Measurements from ENCODE around the gene AQR. TPM values are rescaled to one million over a fixed set of nuclear protein-coding genes. Genes with fewer than 3 reads are reported as not detected.
A peak's percentile ranks its signal among the peaks of the same experiment; 100 is the strongest.
"Not testable (repeated sequence)": the region's sequence is repeated elsewhere in the genome, so short reads cannot be mapped to it uniquely, and the experiment has no call there.

The AQR gene
- total RNA-seq, 8 experiments from 2014 or later, result 14.9 to 46.9 (median 19.5) TPM

GRCh38 chr15:34987609-34988026 is 18.1 kb upstream of the AQR start:
- ATAC-seq (replicated peaks in 6 of 8), result peak in 7 of 8 experiments; percentile 1 to 5 (median 2)
- 0 to 4% (median 0%) methylated on average over 1 to 12 of the region's 16 CpGs for WGBS, 10 experiments
- peak overlapping the region; percentile 76 to 97 (median 82) for H3K4me3 ChIP-seq
- H3K4me1 ChIP-seq (replicated peaks in 1 of 2), result peaks cover 13 to 21% of the 10 kb centered on the region in 2 donors
- H3K27ac ChIP-seq, result peak overlapping the region; percentile 95
- in situ Hi-C loops (cut with MboI; ENCODE audit: low pct_unique_long_range_greater_than_20kb in 2 of 9, low sequenced_read_pairs in 9 of 9, unreplicated experiment in 9 of 9), result no loop called here

- Histone ChIP-seq H3K4me1 (replicated peaks in 1 of 2) (peaks cover 13 to 21% of the 10 kb centered on the region in 2 donors), H3K4me3 (peak overlapping the region; percentile 76 to 97 (median 82)), H3K27ac (peak overlapping the region; percentile 95)
- whole genome bisulfite sequencing, 10 experiments, result 7 to 60% (median 12%) methylated on average over 1 to 9 of the region's 9 CpGs; no CpG with 5 or more reads in 2 of the 10 experiments
- in situ Hi-C loops (cut with MboI; ENCODE audit: low pct_unique_long_range_greater_than_20kb in 2 of 9, low sequenced_read_pairs in 9 of 9, unreplicated experiment in 9 of 9), result no loop called here
- peak in 1 of 8 experiments; percentile 1 for ATAC-seq (replicated peaks in 6 of 8)
These were observed 17.4 kb upstream of the AQR start for GRCh38 chr15:34986771-34987480.

DNA sequence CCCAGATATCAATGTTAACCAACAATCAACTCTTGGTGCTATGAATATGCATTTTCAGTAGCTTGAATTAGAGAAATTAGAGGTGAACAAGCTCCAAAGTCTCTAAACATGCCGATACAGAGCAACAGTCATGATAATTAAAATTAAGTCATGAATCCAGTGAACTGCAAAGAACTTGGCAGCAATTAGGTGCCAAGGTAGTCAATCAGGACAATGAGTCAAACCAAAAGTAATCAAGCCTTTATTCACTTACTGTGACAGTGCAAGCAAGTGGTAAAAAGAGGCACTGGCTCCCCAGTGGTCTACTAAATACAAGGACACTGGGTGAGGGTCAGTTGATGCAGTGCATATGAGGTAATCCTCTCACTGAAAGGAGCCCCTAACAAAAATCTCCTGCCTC is 16.8 kb upstream of the AQR start:
- WGBS, 10 experiments, result 30 to 100% (median 71%) methylated on average over 1 of the region's 1 CpG; no CpG with 5 or more reads in 4 of the 10 experiments
- H3K27ac ChIP-seq, result no peak overlapping the region
- in situ Hi-C loops (cut with MboI; ENCODE audit: low pct_unique_long_range_greater_than_20kb in 2 of 9, low sequenced_read_pairs in 9 of 9, unreplicated experiment in 9 of 9), result no loop called here
- peak overlapping the region; percentile 76 to 97 (median 82) for H3K4me3 ChIP-seq
- ATAC-seq (replicated peaks in 6 of 8), result no peak
- H3K4me1 ChIP-seq (replicated peaks in 1 of 2), result peaks cover 13 to 21% of the 10 kb centered on the region in 2 donors

- ATAC-seq (replicated peaks in 6 of 8), result peak in 2 of 8 experiments; percentile 29 to 30
- H3K4me1 ChIP-seq (replicated peaks in 1 of 2), result peaks cover 13 to 21% of the 10 kb centered on the region in 2 donors
- in situ Hi-C loops (cut with MboI; ENCODE audit: low pct_unique_long_range_greater_than_20kb in 2 of 9, low sequenced_read_pairs in 9 of 9, unreplicated experiment in 9 of 9), result no loop called here
- no peak overlapping the region for H3K27ac ChIP-seq
- H3K4me3 ChIP-seq, result no peak overlapping the region
- 0 to 100% (median 72%) methylated on average over 1 to 8 of the region's 9 CpGs; no CpG with 5 or more reads in 1 of the 10 experiments for WGBS, 10 experiments
These were observed 15.5 kb upstream of the AQR start for GRCh38 chr15:34984889-34985630.

- Histone ChIP-seq H3K4me1 (replicated peaks in 1 of 2) (no peaks in the 10 kb centered on the region), H3K27ac (no peak overlapping the region), H3K4me3 (no peak overlapping the region)
- no peak for ATAC-seq (replicated peaks in 6 of 8)
- in situ Hi-C loops (cut with MboI; ENCODE audit: low pct_unique_long_range_greater_than_20kb in 2 of 9, low sequenced_read_pairs in 9 of 9, unreplicated experiment in 9 of 9), result no loop called here
- 7 to 94% (median 63%) methylated on average over 2 of the region's 2 CpGs; no CpG with 5 or more reads in 4 of the 10 experiments for WGBS, 10 experiments
These were observed 7.2 kb upstream of the AQR start for GRCh38 chr15:34976743-34977142.

DNA sequence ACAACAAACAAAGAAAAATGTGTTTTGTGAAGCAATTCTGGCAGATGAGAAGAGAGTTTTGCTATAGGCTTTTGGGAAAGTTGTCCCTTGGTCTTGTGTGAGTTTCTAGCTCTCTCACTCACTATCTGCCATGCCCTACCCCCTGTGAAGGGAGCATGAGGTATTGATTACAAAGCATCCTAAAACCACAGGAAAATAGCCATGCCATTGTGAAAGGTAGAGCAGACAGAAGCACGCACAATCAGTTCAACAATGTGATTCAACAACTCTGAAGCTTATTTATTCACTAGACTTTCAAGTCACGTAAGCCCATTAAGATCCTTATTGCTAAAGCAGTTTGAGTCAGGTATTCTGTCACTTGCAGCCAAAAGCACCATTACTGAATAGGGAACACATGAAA is 6.5 kb upstream of the AQR start:
- no peak for ATAC-seq (replicated peaks in 6 of 8)
- H3K4me3 ChIP-seq, result no peak overlapping the region
- no peak overlapping the region for H3K27ac ChIP-seq
- in situ Hi-C loops (cut with MboI; ENCODE audit: low pct_unique_long_range_greater_than_20kb in 2 of 9, low sequenced_read_pairs in 9 of 9, unreplicated experiment in 9 of 9), result no loop called here
- 80 to 100% (median 98%) methylated on average over 1 to 2 of the region's 2 CpGs; no CpG with 5 or more reads in 2 of the 10 experiments for WGBS, 10 experiments
- H3K4me1 ChIP-seq (replicated peaks in 1 of 2), result no peaks in the 10 kb centered on the region

DNA sequence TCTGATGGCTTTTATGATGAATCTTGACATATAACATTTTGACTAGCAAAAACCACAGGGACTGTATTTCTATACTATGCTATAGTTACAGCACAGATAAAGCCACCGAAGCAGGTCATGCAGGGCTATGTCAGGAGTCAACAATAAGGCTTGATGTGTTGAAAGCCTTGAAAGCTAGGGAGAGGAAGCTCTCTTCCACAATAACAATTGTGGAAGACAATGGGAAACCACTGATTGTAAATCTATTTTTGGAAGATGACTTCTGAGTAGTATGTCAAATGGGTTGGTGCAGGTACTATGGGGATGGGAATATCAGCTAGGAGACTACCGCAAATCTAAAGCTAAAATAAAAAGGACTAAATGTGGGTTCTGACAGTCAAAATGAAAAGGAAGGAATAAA is 4.0 kb upstream of the AQR start:
- WGBS, 10 experiments, result 71 to 100% (median 94%) methylated on average over 1 to 2 of the region's 2 CpGs; no CpG with 5 or more reads in 1 of the 10 experiments
- ATAC-seq (replicated peaks in 6 of 8), result no peak
- no peak overlapping the region for H3K4me3 ChIP-seq
- peaks cover 1 to 2% of the 10 kb centered on the region in 2 donors for H3K4me1 ChIP-seq (replicated peaks in 1 of 2)
- H3K27ac ChIP-seq, result no peak overlapping the region
- in situ Hi-C loops (cut with MboI; ENCODE audit: low pct_unique_long_range_greater_than_20kb in 2 of 9, low sequenced_read_pairs in 9 of 9, unreplicated experiment in 9 of 9), result no loop called here

- H3K27ac ChIP-seq; H3K4me1 ChIP-seq (replicated peaks in 1 of 2); in situ Hi-C loops (cut with MboI; ENCODE audit: low pct_unique_long_range_greater_than_20kb in 2 of 9, low sequenced_read_pairs in 9 of 9, unreplicated experiment in 9 of 9): not testable (repeated sequence)
- H3K4me3 ChIP-seq, result peak overlapping the region; percentile 44 to 78 (median 67)
- peak in 1 of 8 experiments; percentile 2 for ATAC-seq (replicated peaks in 6 of 8)
- WGBS, 10 experiments, result 54 to 96% (median 80%) methylated on average over 1 to 16 of the region's 21 CpGs; no CpG with 5 or more reads in 2 of the 10 experiments
These were observed 629 bp upstream of the AQR start for GRCh38 chr15:34970098-34970643.

DNA sequence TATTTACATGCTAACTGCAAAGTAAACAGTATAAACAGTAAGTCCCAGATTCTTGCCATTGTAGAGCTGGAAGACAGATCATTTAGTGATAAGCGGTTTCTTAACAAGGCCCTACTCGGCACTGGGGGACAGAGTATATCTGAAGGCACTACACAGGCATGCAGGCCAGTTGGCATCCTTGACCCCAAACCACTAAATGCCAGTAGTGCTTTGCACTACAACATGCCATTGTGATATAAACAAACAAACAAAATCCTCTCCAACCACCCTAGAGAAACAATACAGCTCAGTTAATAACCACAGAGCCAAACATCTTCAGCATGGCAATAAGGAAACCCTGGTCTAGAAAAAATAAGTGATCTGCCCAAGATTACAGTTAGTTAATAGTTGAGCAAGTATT is 5.3 kb downstream of the AQR start:
- in situ Hi-C loops (cut with MboI; ENCODE audit: low pct_unique_long_range_greater_than_20kb in 2 of 9, low sequenced_read_pairs in 9 of 9, unreplicated experiment in 9 of 9), result no loop called here
- H3K4me3 ChIP-seq, result no peak overlapping the region
- no peak overlapping the region for H3K27ac ChIP-seq
- ATAC-seq (replicated peaks in 6 of 8), result no peak
- H3K4me1 ChIP-seq (replicated peaks in 1 of 2), result peaks cover 4 to 7% of the 10 kb centered on the region in 2 donors
- 89 to 100% (median 96%) methylated on average over 2 of the region's 2 CpGs; no CpG with 5 or more reads in 4 of the 10 experiments for WGBS, 10 experiments

DNA sequence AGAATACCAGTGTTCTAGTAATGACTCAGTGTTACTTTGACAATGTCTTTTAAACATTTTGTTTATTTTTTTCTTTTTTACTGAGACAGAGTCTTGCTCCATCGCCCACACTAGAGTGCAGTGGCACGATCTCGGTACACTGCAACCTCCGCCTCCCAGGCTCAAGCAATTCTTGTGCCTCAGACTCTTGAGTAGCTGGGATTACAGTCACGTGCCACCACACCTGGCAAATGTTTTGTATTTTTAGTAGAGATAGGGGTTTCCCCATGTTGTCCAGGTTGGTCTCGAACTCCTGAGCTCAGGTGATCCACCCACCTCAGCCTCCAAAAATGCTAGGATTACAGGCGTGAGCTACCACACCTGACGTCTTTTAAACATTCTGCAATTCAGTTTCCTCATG is 15.7 kb downstream of the AQR start:
- Histone ChIP-seq H3K27ac (no peak overlapping the region), H3K4me1 (replicated peaks in 1 of 2) (no peaks in the 10 kb centered on the region), H3K4me3 (no peak overlapping the region)
- in situ Hi-C loops (cut with MboI; ENCODE audit: low pct_unique_long_range_greater_than_20kb in 2 of 9, low sequenced_read_pairs in 9 of 9, unreplicated experiment in 9 of 9), result no loop called here
- ATAC-seq (replicated peaks in 6 of 8), result no peak
- 62 to 100% (median 96%) methylated on average over 1 to 7 of the region's 8 CpGs; no CpG with 5 or more reads in 1 of the 10 experiments for WGBS, 10 experiments

DNA sequence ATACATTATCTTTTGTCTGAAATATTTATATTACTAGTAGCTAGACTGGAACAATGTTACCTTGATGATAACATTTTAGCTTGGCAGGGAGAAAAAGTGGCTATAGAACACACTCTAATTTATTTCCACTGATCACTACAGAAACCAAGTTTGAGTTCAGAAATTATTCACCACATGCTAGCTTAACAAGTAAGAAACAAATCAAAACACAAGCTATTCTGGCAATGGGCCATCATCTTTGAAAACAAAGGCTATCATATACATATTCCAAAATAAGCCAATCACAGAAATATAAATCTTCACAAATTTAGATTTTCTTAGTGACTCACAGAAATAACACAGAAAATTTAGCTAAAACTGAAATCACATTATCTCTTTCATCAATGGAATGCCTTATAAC is 17.1 kb downstream of the AQR start:
- in situ Hi-C loops (cut with MboI; ENCODE audit: low pct_unique_long_range_greater_than_20kb in 2 of 9, low sequenced_read_pairs in 9 of 9, unreplicated experiment in 9 of 9), result no loop called here
- H3K4me3 ChIP-seq, result no peak overlapping the region
- H3K4me1 ChIP-seq (replicated peaks in 1 of 2), result no peaks in the 10 kb centered on the region
- H3K27ac ChIP-seq, result no peak overlapping the region
- peak in 1 of 8 experiments; percentile 25 for ATAC-seq (replicated peaks in 6 of 8)

DNA sequence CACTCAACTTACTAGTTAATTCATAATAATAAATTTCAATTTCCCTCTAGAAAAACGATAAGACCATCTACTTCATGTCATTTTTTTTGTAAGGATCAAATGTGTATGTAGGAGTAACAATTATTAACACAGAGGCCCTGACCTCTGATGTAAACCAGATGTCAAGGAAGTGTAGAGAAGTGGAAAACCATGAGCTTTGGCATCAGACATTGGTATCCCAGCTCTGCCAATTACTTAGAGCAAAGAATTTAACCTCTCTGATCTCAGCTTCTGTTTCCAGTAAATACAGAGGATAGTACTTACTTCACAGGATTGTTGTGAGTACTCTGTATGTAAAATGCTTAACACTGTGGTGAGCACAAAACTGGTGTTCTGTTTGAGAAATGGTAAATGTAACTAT is 17.5 kb downstream of the AQR start:
- WGBS, 10 experiments, result 0 to 100% (median 100%) methylated on average over 1 of the region's 1 CpG; no CpG with 5 or more reads in 1 of the 10 experiments
- Histone ChIP-seq H3K27ac (no peak overlapping the region), H3K4me3 (no peak overlapping the region), H3K4me1 (replicated peaks in 1 of 2) (no peaks in the 10 kb centered on the region)
- in situ Hi-C loops (cut with MboI; ENCODE audit: low pct_unique_long_range_greater_than_20kb in 2 of 9, low sequenced_read_pairs in 9 of 9, unreplicated experiment in 9 of 9), result no loop called here
- peak in 3 of 8 experiments; percentile 28 to 48 (median 44) for ATAC-seq (replicated peaks in 6 of 8)

DNA sequence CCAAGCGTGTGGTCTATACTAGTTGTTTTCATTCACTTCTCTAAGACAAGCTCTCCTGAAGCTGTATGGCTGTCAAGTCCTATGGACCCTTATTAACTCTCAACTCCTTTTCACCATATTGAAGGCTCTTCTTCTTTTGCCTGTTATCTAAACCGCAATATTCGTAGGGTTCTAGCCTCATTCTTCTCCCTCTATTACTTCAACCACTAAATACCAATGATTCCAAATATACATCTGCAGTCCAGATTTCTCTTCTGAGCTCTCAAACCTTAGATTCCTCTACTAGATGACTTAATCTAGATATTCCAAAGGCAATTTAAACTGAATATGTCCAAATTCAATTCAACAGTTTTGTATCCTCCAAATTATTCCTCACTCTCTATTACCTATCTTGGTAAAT is 24.6 kb downstream of the AQR start:
- ATAC-seq (replicated peaks in 6 of 8), result peak in 1 of 8 experiments; percentile 22
- Histone ChIP-seq H3K4me1 (replicated peaks in 1 of 2) (no peaks in the 10 kb centered on the region), H3K27ac (no peak overlapping the region), H3K4me3 (no peak overlapping the region)
- WGBS, 10 experiments, result 9 to 100% (median 94%) methylated on average over 1 to 3 of the region's 3 CpGs
- in situ Hi-C loops (cut with MboI; ENCODE audit: low pct_unique_long_range_greater_than_20kb in 2 of 9, low sequenced_read_pairs in 9 of 9, unreplicated experiment in 9 of 9), result no loop called here

Measured in motor neuron (in vitro differentiated cells).